G401.6 (cell line): Measurements from ENCODE around the gene MPI.
"Not testable (repeated sequence)": the region's sequence is repeated elsewhere in the genome, so short reads cannot be mapped to it uniquely, and the experiment has no call there.

Experiments used
- FAIRE-seq: peaks from 2 replicates; lab custom pipeline; 2012; peaks lifted over from hg19 to GRCh38; lab: Jason Lieb, UNC

Gene MPI

GRCh38 chr15:74864296-74864695 lies 25.5 kb upstream of the MPI start:
- FAIRE-seq: no peak

- no peak for FAIRE-seq
Measured at GRCh38 chr15:74865316-74865715, 24.5 kb upstream of the MPI start.

- FAIRE-seq: no peak
Measured at GRCh38 chr15:74866090-74866489, 23.8 kb upstream of the MPI start.

- no peak for FAIRE-seq
Measured at GRCh38 chr15:74867466-74868038, 22.3 kb upstream of the MPI start.

- FAIRE-seq: no peak
Measured at GRCh38 chr15:74868059-74868458, 21.8 kb upstream of the MPI start.

GRCh38 chr15:74869372-74869725 lies 20.5 kb upstream of the MPI start:
- no peak for FAIRE-seq

- no peak for FAIRE-seq
Measured at GRCh38 chr15:74869726-74870407, 20.0 kb upstream of the MPI start.

GRCh38 chr15:74870436-74871215 lies 19.2 kb upstream of the MPI start:
- no peak for FAIRE-seq

- FAIRE-seq: no peak
Measured at GRCh38 chr15:74872702-74873035, 17.2 kb upstream of the MPI start.

- FAIRE-seq: peak; percentile 6
Measured at GRCh38 chr15:74873036-74873755, 16.6 kb upstream of the MPI start, which contains the start of gene SCAMP2. TSS of gene SCAMP2 (minus strand) at chr15:74873365. CDS start at chr15:74873255, 110 bp downstream.

- FAIRE-seq: no peak
Measured at GRCh38 chr15:74873756-74874424, 16.0 kb upstream of the MPI start.

- no peak for FAIRE-seq
Measured at GRCh38 chr15:74878273-74878672, 11.6 kb upstream of the MPI start.

- no peak for FAIRE-seq
Measured at GRCh38 chr15:74882528-74882927, 7.3 kb upstream of the MPI start.

GRCh38 chr15:74884428-74885223 lies 5.2 kb upstream of the MPI start:
- no peak for FAIRE-seq

- no peak for FAIRE-seq
Measured at GRCh38 chr15:74885461-74885860, 4.4 kb upstream of the MPI start.

GRCh38 chr15:74887537-74888193 lies 2.2 kb upstream of the MPI start:
- FAIRE-seq: not testable (repeated sequence)

- FAIRE-seq: no peak
Measured at GRCh38 chr15:74888716-74889115, 1.1 kb upstream of the MPI start.

GRCh38 chr15:74889390-74889882 lies 406 bp upstream of the MPI start:
- no peak for FAIRE-seq

GRCh38 chr15:74890665-74890960 lies 771 bp downstream of the MPI start:
- FAIRE-seq: no peak

GRCh38 chr15:74891469-74891868 lies 1.6 kb downstream of the MPI start:
- no peak for FAIRE-seq

GRCh38 chr15:74892313-74892712 lies 2.5 kb downstream of the MPI start:
- FAIRE-seq: no peak
